ENCODE measurements around the gene AGPAT4. TPM values are rescaled to one million over a fixed set of nuclear protein-coding genes. Genes with fewer than 3 reads are reported as not detected.

Gene AGPAT4
- polyA plus RNA-seq, 3 donors from 2014 or later: 14.4 to 16.6 (median 14.8) TPM

DNA sequence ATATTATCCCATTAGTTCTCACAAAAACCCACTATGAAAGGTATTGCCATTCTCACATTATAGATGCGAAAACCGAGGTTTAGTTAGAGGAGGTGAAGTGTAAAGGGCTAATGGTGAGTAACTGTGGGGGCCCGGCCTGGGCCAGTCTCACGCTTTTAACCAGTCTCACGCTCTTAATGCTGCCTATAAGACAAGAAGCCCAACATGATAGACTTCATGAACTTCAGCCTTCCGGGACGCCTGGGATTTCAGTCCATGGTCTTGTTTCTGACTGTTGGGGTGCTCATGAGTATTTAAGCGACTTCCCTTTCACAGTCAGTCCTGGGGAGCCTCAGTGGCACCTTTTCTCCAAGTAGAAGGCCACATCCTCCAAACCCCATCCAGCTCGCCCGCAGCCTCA is 31.7 kb downstream of the AGPAT4 start:
- Mint-ChIP-seq H3K9me3 (peaks cover 0 to 2% (median 0%) of the 10 kb centered on the region in 6 donors), H3K4me3 (peak overlapping the region; percentile 77 to 89 (median 82))
- DNase-seq: peak; percentile 88 to 90 (median 90)

DNA sequence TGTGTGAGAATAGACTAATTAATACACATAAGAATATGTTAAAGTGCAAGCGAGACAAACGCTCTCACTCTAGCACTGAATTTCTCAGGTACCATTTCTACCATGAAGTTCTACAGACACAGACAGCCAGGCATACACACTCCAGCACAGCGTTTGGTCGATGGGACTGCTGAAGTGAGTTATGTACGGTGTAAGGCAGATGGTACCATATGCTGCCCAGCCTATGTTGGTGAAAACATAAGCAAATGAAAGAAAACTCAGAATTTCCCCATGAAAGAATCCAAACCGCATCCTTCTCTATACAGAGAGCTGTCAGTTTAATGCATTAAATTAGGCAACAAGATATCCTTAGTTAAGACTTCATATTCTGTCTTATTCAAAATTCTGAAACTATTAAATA is 34.9 kb downstream of the AGPAT4 start:
- peak overlapping the region in 3 of 6 donors; percentile 31 to 67 (median 38) for H3K27ac Mint-ChIP-seq
- no peak overlapping the region for H3K4me3 Mint-ChIP-seq
- peaks cover 19 to 26% (median 20%) of the 10 kb centered on the region in 3 donors for H3K27me3 Mint-ChIP-seq (ENCODE audit: low read depth in 3 of 3)
- peaks cover 0 to 2% (median 0%) of the 10 kb centered on the region in 6 donors for H3K9me3 Mint-ChIP-seq
- no peak for DNase-seq
- peaks cover 24 to 38% (median 38%) of the 10 kb centered on the region in 3 donors for H3K36me3 Mint-ChIP-seq
- peaks cover 41 to 48% of the 10 kb centered on the region in 2 donors for H3K4me1 Mint-ChIP-seq

More for the DNA sequence above, 31.7 kb downstream of the AGPAT4 start:
- Mint-ChIP-seq H3K27me3 (ENCODE audit: low read depth in 3 of 3) (peaks cover 22 to 26% (median 25%) of the 10 kb centered on the region in 3 donors), H3K36me3 (peaks cover 9 to 27% (median 24%) of the 10 kb centered on the region in 3 donors), H3K27ac (peak overlapping the region; percentile 92 to 100 (median 98)), H3K4me1 (peaks cover 41 to 55% of the 10 kb centered on the region in 2 donors)

DNA sequence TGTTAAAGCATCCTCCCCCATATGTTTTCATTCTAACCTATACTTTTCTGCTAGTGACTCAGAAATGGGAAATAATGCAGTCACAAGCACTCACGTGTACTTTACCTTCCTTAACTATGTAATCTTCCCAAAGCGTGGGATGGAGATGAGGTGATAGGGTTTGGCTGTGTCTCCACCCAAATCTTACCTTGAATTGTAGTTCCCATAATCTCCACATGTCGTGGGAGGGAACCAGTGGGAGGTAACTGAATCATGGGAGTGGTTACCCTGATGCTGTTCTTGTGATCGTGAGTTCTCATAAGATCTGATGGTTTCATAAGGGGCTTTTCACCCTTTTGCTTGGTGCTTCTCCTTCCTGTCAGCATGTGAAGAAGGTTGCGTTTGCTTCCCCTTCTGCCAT is 35.4 kb downstream of the AGPAT4 start:
- peaks cover 0 to 2% (median 0%) of the 10 kb centered on the region in 6 donors for H3K9me3 Mint-ChIP-seq
- H3K4me3 Mint-ChIP-seq: no peak overlapping the region
- H3K36me3 Mint-ChIP-seq: peaks cover 24 to 41% (median 40%) of the 10 kb centered on the region in 3 donors
- H3K27ac Mint-ChIP-seq: peak overlapping the region in 3 of 6 donors; percentile 31 to 38 (median 35)
- H3K27me3 Mint-ChIP-seq (ENCODE audit: low read depth in 3 of 3): peaks cover 16 to 24% (median 20%) of the 10 kb centered on the region in 3 donors
- peaks cover 36 to 43% of the 10 kb centered on the region in 2 donors for H3K4me1 Mint-ChIP-seq
- no peak for DNase-seq

DNA sequence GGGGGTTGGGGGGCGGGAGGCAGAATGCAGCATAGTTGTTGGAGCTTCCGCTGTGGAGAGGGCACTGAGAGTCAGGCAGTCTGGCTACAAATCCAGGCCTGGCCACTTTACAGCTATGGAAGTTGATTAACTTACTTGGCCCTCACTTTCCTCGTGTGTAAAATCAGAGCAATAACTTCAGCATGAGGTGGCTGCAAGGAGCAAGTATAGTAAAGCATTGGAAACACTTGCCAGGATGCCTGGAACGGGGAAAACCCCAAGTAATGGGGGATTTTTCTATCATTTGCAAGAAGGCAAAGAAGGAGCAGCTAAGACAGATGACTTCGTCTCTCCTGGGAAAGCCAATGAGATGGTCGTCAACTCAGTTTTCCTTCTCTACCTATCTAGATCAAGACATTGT is 35.8 kb downstream of the AGPAT4 start:
- Mint-ChIP-seq H3K27me3 (ENCODE audit: low read depth in 3 of 3) (peaks cover 13 to 19% (median 17%) of the 10 kb centered on the region in 3 donors), H3K36me3 (peaks cover 25 to 44% (median 42%) of the 10 kb centered on the region in 3 donors)

DNA sequence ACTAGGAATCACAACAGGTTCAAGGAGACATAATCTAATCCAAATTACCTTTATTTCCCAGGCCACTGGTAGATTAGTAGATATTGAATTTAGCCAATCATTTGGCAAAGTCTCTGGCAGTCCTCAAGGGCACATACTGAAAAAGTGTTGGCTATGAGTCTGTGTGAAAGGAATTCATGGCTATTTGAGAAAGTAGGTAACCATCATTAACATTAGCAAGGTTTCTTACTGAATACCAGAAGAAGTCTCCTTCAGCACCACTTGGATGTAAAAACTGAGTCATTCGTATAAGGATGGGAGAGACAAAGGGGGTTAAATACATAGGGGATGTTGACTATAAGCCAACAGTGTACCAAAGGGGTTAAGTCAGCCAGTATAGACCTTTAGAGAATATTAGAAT is 36.7 kb downstream of the AGPAT4 start:
- Mint-ChIP-seq H3K27ac (peak overlapping the region in 1 of 6 donors; percentile 34), H3K36me3 (peaks cover 31 to 50% (median 48%) of the 10 kb centered on the region in 3 donors), H3K27me3 (ENCODE audit: low read depth in 3 of 3) (peaks cover 6 to 10% (median 10%) of the 10 kb centered on the region in 3 donors), H3K9me3 (no peaks in the 10 kb centered on the region), H3K4me3 (no peak overlapping the region), H3K4me1 (peaks cover 26 to 30% of the 10 kb centered on the region in 2 donors)
- no peak for DNase-seq

More for the DNA sequence above, 35.8 kb downstream of the AGPAT4 start:
- DNase-seq: no peak
- Mint-ChIP-seq H3K4me1 (peaks cover 32 to 39% of the 10 kb centered on the region in 2 donors), H3K27ac (peak overlapping the region in 1 of 6 donors; percentile 38), H3K4me3 (no peak overlapping the region), H3K9me3 (no peaks in the 10 kb centered on the region)

DNA sequence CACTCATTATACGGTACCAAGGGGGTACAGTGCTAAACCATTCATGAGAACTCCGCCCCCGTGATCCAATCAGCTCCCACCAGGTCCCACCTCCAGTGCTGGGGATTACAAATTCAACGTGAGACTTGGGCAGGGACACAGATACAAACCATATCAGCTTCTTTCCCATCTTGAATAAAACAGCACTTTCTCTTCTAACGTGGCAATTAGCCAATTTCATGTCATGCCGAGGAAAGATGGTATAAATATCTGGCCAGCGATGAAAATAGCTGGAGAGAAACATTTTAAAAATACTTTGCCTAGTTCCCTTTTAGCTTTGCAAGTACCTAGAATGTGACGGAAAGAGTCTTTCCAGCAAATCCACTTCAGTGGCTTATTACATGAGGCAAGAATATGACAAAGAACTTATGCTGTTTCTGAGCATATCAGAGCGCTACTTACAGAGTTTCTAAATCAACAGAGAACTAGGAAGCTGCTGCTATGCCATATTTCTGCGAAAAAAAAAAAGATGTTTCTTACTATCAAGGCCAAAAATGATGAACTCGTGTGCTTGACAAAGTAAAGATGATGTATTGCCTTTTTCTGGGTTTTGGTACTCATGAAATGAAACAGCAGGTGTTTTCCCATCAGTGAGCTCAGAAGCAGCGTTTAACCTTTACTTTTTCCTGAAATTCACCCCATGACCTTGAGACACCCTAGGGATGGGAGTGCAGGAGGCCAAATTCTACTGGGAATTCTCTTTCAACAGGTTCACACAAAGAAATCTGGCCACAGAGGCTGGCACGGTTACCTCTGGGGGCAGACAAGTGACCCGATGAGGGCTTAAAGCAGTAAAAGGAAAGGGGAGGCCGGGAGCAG is 37.9 kb downstream of the AGPAT4 start:
- no peak for DNase-seq
- H3K4me1 Mint-ChIP-seq: peaks cover 15 to 25% of the 10 kb centered on the region in 2 donors
- H3K27ac Mint-ChIP-seq: peak overlapping the region in 1 of 6 donors; percentile 57
- no peaks in the 10 kb centered on the region for H3K9me3 Mint-ChIP-seq
- H3K27me3 Mint-ChIP-seq (ENCODE audit: low read depth in 3 of 3): peaks cover 6 to 7% (median 6%) of the 10 kb centered on the region in 3 donors
- peaks cover 40 to 61% (median 58%) of the 10 kb centered on the region in 3 donors for H3K36me3 Mint-ChIP-seq
- no peak overlapping the region for H3K4me3 Mint-ChIP-seq

DNA sequence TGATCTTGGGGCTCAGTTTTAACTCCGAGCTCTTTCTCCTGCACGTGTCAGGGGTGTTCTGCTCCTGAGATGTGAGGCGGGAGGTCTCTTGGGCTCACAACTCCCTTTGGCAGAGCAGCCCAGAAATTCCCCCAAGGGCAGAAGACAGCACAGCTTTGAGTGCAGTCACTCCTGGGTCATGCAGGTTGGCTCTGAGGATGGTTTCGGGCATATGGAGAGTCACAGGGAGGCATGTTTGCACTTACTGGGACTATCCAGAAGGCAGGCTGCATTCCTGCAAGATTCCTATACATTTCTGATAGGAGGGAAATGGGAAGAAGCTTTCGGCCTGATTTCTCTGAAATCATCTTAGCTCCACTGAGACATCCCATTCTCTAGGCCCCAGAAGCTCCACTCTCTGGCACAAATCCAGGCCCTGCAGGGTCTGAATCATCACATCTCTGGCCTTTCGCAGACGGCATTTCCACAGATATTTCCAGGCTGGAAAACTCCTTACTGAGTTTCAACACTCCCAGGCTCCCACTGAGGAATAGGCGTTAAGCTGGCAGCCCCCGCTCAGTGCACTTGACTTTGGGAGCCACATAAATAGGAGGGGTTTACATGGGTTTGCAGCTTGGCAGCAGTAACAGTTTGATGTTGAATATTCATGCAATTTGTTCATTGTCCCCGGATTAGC is 39.7 kb downstream of the AGPAT4 start:
- DNase-seq: no peak
- no peaks in the 10 kb centered on the region for H3K9me3 Mint-ChIP-seq
- peaks cover 5 to 13% of the 10 kb centered on the region in 2 donors for H3K4me1 Mint-ChIP-seq
- peaks cover 41 to 71% (median 62%) of the 10 kb centered on the region in 3 donors for H3K36me3 Mint-ChIP-seq
- peak overlapping the region in 1 of 6 donors; percentile 5 for H3K27ac Mint-ChIP-seq
- H3K27me3 Mint-ChIP-seq (ENCODE audit: low read depth in 3 of 3): peaks cover 2 to 6% (median 2%) of the 10 kb centered on the region in 3 donors
- no peak overlapping the region for H3K4me3 Mint-ChIP-seq

DNA sequence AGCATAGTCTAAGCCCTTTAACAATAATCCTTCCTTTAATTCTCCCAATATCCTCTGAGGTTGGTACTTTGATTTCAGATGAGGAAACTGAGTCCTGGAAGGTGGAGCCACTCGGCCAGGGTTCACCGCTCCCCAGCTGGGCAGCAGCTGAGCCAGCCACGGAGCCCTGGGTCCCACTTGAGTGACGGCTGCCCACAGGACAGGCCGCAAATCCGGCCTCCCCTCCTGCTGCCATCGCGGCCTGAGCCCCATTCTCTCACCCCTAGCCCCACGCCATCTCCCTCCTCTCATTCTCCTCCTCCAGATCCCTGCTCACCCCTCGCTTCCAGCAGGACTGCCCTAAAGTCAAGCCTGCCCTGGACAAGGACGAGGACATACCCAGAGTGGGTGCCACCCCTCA is 41.4 kb downstream of the AGPAT4 start:
- Mint-ChIP-seq H3K4me1 (peaks cover 20 to 30% of the 10 kb centered on the region in 2 donors), H3K27me3 (ENCODE audit: low read depth in 3 of 3) (peaks cover 0 to 10% (median 2%) of the 10 kb centered on the region in 3 donors), H3K4me3 (no peak overlapping the region), H3K27ac (peak overlapping the region in 1 of 6 donors; percentile 58), H3K36me3 (peaks cover 34 to 69% (median 58%) of the 10 kb centered on the region in 3 donors), H3K9me3 (no peaks in the 10 kb centered on the region)
- no peak for DNase-seq

DNA sequence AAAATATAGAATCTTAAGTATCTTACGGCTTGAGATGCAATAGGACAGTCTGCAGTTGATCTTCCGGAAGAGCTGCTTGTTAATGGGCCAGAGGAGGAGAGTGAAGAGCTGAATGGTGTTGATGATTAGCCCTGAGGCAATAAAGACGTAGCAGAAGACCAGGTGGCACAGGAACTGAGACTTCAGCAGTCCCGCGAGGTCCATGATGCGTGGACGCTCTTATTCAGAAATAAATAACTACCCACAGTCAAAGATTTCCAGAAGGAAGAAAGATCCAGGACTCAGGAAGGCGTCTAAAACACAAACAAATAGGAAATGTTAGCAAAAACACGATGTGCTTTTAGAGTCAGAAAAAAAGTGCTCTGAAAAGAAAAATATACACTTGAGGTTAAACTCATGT is 41.9 kb downstream of the AGPAT4 start:
- no peak overlapping the region for H3K4me3 Mint-ChIP-seq
- H3K9me3 Mint-ChIP-seq: no peaks in the 10 kb centered on the region
- peaks cover 30 to 64% (median 53%) of the 10 kb centered on the region in 3 donors for H3K36me3 Mint-ChIP-seq
- no peak for DNase-seq
- H3K4me1 Mint-ChIP-seq: peaks cover 25 to 35% of the 10 kb centered on the region in 2 donors
- H3K27me3 Mint-ChIP-seq (ENCODE audit: low read depth in 3 of 3): peaks cover 0 to 10% (median 4%) of the 10 kb centered on the region in 3 donors
- peak overlapping the region in 1 of 6 donors; percentile 15 for H3K27ac Mint-ChIP-seq

DNA sequence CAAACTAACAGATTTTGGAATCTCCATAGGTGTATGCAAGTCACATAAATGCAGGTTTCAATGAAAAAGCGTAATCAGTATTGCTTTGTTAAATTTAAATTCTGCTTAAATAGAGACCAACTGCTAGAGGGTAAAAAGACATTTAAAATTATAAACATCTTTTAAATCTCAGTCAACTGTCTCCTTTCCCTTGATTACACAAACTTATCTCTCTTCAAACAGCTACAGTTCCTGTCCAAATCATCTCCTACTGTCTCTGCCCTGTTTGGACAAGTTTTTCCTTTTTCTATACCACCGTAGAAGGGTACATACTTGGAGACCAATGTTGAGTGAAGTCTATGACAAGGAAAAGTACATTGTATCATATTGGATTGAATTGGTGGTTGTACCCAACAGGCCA is 43.5 kb downstream of the AGPAT4 start:
- H3K27me3 Mint-ChIP-seq (ENCODE audit: low read depth in 3 of 3): peaks cover 4 to 18% (median 8%) of the 10 kb centered on the region in 3 donors
- DNase-seq: no peak
- H3K27ac Mint-ChIP-seq: no peak overlapping the region
- no peak overlapping the region for H3K4me3 Mint-ChIP-seq
- H3K36me3 Mint-ChIP-seq: peaks cover 20 to 54% (median 42%) of the 10 kb centered on the region in 3 donors
- H3K4me1 Mint-ChIP-seq: peaks cover 40 to 48% of the 10 kb centered on the region in 2 donors
- no peaks in the 10 kb centered on the region for H3K9me3 Mint-ChIP-seq

DNA sequence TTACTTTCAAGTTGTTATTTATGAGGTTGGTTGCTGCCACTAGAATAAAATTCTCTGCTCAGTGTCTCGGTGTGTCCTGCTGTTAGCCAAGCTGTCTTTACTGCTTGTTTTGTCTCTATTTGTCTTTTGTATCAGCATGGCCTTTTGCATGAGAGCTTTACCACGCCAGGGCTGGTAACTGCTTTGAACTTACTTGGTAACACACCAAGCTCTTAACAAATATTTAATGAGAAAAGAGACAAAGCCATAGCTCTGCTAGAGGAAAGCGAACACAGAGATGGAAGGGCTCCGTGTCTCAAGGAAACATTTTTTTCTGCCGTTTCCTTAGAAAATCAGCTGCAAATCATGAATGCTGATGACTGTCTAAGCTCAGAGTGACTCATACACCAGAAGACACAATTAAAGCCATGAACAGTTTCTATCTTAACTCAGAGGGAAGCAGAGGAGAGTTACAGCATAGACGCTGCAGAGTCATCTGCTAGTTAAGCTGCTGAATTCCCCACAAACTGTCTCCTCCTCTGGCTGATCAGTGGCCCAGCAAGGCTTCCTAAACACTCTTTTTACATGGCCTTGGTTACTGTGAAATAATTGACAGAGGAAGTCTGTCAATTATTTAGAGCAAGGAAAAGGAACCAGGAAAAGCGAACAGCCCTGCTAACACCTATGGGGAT is 44.8 kb downstream of the AGPAT4 start:
- H3K4me3 Mint-ChIP-seq: peak overlapping the region; percentile 17 to 74 (median 70)

DNA sequence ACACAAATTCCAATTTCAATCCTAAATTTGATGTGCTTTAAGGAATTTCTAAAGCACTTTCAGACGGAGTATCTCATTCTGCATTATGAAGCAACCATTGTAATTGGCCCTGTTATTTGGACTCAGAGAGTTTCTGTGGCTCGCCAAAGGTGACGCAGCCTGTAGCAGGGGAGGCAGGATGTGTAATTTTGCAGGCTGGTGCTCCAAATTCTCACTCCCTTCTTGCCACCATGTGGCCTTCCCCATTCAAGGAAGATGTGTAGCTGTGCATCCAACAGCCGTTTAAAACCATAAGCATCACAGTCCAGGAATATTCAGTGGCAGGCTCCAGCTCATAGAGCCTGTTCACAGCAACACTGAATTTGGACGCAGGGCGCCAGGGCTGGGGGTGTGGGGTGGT is 45.8 kb downstream of the AGPAT4 start:
- Mint-ChIP-seq H3K4me1 (peaks cover 60 to 68% of the 10 kb centered on the region in 2 donors), H3K27me3 (ENCODE audit: low read depth in 3 of 3) (peaks cover 4 to 17% (median 10%) of the 10 kb centered on the region in 3 donors), H3K4me3 (peak overlapping the region; percentile 60 to 85 (median 79)), H3K27ac (peak overlapping the region; percentile 85 to 99 (median 96)), H3K9me3 (no peaks in the 10 kb centered on the region), H3K36me3 (peaks cover 16 to 40% (median 34%) of the 10 kb centered on the region in 3 donors)
- DNase-seq: peak in 2 of 3 donors; percentile 36 to 42

More for the DNA sequence above, 44.8 kb downstream of the AGPAT4 start:
- peaks cover 50 to 58% of the 10 kb centered on the region in 2 donors for H3K4me1 Mint-ChIP-seq
- peaks cover 17 to 46% (median 37%) of the 10 kb centered on the region in 3 donors for H3K36me3 Mint-ChIP-seq
- peaks cover 4 to 18% (median 8%) of the 10 kb centered on the region in 3 donors for H3K27me3 Mint-ChIP-seq (ENCODE audit: low read depth in 3 of 3)
- no peak for DNase-seq
- H3K9me3 Mint-ChIP-seq: no peaks in the 10 kb centered on the region
- H3K27ac Mint-ChIP-seq: peak overlapping the region; percentile 35 to 96 (median 72)

Measured in immature natural killer cell (primary cell).